ENCODE data around the gene ADAMTS2. TPM values are rescaled to one million over a fixed set of nuclear protein-coding genes. Genes with fewer than 3 reads are reported as not detected.

The ADAMTS2 gene
- total and polyA plus RNA-seq, 2 of the 8 experiments (the other 6 are each of a cell fraction or from before 2014, with no cell fraction given): 6.6 to 7.3 TPM

DNA sequence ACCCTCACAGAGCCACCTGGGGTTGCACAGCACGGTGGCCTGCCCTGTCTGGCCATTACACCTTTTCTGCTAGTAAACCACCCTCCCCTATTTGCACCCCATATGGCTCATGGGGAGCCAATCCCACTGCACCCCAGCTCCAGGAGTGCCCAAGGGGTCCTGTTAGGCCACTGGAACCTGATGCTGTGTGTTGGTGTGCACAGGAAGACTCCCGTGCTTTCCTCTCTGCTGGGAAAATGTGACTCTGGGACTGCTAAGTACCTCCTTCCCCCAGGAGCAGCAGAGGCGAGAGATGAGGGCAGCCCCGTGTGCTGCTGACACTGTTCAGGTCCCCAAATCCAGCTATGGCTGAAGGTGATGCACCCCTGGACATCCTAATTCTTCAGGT is 126.3 kb downstream of the ADAMTS2 start:
- Histone ChIP-seq H3K4me2 (ENCODE audit: insufficient read depth in 1 of 2, low read depth in 2 of 2, low read length in 2 of 2) (no peak overlapping the region), H2BK15ac (ENCODE audit: low read length) (no peak overlapping the region), H2AK5ac (ENCODE audit: low read depth, low read length) (no peak overlapping the region), H3K23ac (ENCODE audit: insufficient read length) (no peak overlapping the region), H4K8ac (ENCODE audit: extremely low read depth, insufficient read depth, low read length) (no peak overlapping the region; the same call in 1 of the 2 replicates), H3K9me3 (ENCODE audit: insufficient read depth in 2 of 2, low read depth in 1 of 2, low read length in 1 of 2) (peaks cover 8% of the 10 kb centered on the region in 2 experiments; a peak in 3 of 4 replicates), H3K4me1 (replicated peaks in 1 of 4; ENCODE audit: control insufficient read depth in 3 of 4, insufficient read depth in 4 of 4, low read length in 3 of 4) (peaks cover 0 to 6% (median 0%) of the 10 kb centered on the region in 4 experiments; a peak in 2 of 7 replicates), H3K79me1 (ENCODE audit: low read depth, low read length) (no peaks in the 10 kb centered on the region; the same call in 1 of the 2 replicates), H3K4ac (replicated peaks; ENCODE audit: insufficient read length, low read depth, low read length) (no peak overlapping the region), H2BK120ac (replicated peaks; ENCODE audit: low read depth, low read length) (no peak overlapping the region), H3K23me2 (ENCODE audit: low read depth, low read length) (peaks cover 4% of the 10 kb centered on the region; the same call in 1 of the 2 replicates), H3K27me3 (replicated peaks in 1 of 4; ENCODE audit: control insufficient read depth in 3 of 4, extremely low read depth in 1 of 4, insufficient read depth in 3 of 4, low read length in 3 of 4) (no peaks in the 10 kb centered on the region), H4K5ac (ENCODE audit: insufficient read length, low read depth, low read length) (no peak overlapping the region), H4K20me1 (replicated peaks in 1 of 2; ENCODE audit: control insufficient read depth in 1 of 2, insufficient read depth in 2 of 2, low read length in 2 of 2) (peaks cover 0 to 6% of the 10 kb centered on the region in 2 experiments), H3K36me3 (ENCODE audit: control insufficient read depth in 2 of 4, insufficient read depth in 4 of 4, low read length in 3 of 4) (peaks cover 0 to under 1% (median 0%) of the 10 kb centered on the region in 4 experiments; a peak in 1 of 8 replicates), H3K14ac (ENCODE audit: insufficient read length) (no peak overlapping the region), H2BK5ac (ENCODE audit: low read depth, low read length) (no peak overlapping the region), H3K27ac (ENCODE audit: low read depth, low read length) (no peak overlapping the region), H2AFZ (ENCODE audit: low read length) (no peak overlapping the region), H3K4me3 (ENCODE audit: extremely low read depth in 1 of 4, insufficient read depth in 2 of 4, low read depth in 3 of 4, low read length in 4 of 4) (no peak overlapping the region), H2BK12ac (ENCODE audit: low read depth, low read length) (no peak overlapping the region), H4K91ac (replicated peaks; ENCODE audit: insufficient read length, low read length) (no peak overlapping the region), H3K56ac (replicated peaks; ENCODE audit: insufficient read length, low read depth, low read length) (no peak overlapping the region), H3K79me2 (ENCODE audit: control insufficient read depth in 1 of 2, insufficient read depth in 2 of 2, low read length in 2 of 2) (no peaks in the 10 kb centered on the region), H3K9ac (replicated peaks in 1 of 4; ENCODE audit: extremely low read depth in 1 of 4, low read depth in 3 of 4, low read length in 3 of 4) (no peak overlapping the region), H3K18ac (ENCODE audit: extremely low read depth, low read length) (no peak overlapping the region), H2BK20ac (ENCODE audit: low read length) (no peak overlapping the region)
- ChIA-PET CTCF (ENCODE audit: partially characterized antibody) (interaction anchor here (0.5 to 1.6 kb wide), 5 partner anchors 8 to 196 kb away, joined by 3 read pairs; no protein-coding TSS in a partner anchor), POLR2A (ENCODE audit: partially characterized antibody) (no interaction called here)
- 86% methylated on average over 4 of the region's 4 CpGs; no CpG with 5 or more reads in 1 of the 2 experiments for WGBS, 2 experiments (ENCODE audit: extremely low coverage in 1 of 2, insufficient coverage in 1 of 2, insufficient read length in 1 of 2, insufficient replicate concordance in 2 of 2, low coverage in 1 of 2, low lambda C conversion rate in 2 of 2, missing lambda C conversion rate in 1 of 2)
- DNase-seq (ENCODE audit: low read depth in 1 of 2, low spot score in 2 of 2) (no peak), FAIRE-seq (no peak)
- no peak for TF ChIP-seq MAFK (IDR thresholded peaks at IDR 0.05; ENCODE audit: low read depth, low read length)
- no peak for TF ChIP-seq FOSL1 (IDR thresholded peaks at IDR 0.05; ENCODE audit: insufficient read depth, low read depth, low read length)
